Measurements from ENCODE around the gene MAST1. TPM values are rescaled to one million over a fixed set of nuclear protein-coding genes. Genes with fewer than 3 reads are reported as not detected.
A peak's percentile ranks its signal among the peaks of the same experiment; 100 is the strongest.

Gene MAST1
- total and polyA plus RNA-seq, 2 donors (not counting 1 experiment from before 2014, with no cell fraction given): 0.39 to 1.1 TPM

- Histone ChIP-seq H3K9ac (ENCODE audit: low read length) (no peak overlapping the region), H3K36me3 (replicated peaks in 1 of 2; ENCODE audit: control extremely low read depth in 1 of 2, control insufficient read depth in 1 of 2, extremely low read depth in 1 of 2, insufficient read depth in 2 of 2, low read length in 1 of 2) (no peaks in the 10 kb centered on the region), H3K4me2 (replicated peaks; ENCODE audit: low read depth, low read length, poor library complexity, severe bottlenecking) (no peak overlapping the region), H3K27ac (ENCODE audit: low read length in 2 of 2) (no peak overlapping the region), H3K4me3 (ENCODE audit: control extremely low read depth in 1 of 5, extremely low read depth in 1 of 5, insufficient read depth in 1 of 5, low read depth in 2 of 5, low read length in 4 of 5) (no peak overlapping the region), H3K9me3 (ENCODE audit: control extremely low read depth in 1 of 3, control insufficient read depth in 2 of 3, insufficient read depth in 1 of 3, low read length in 2 of 3) (no peaks in the 10 kb centered on the region), H2AFZ (ENCODE audit: insufficient read depth, low read depth, low read length, poor library complexity, severe bottlenecking) (no peak overlapping the region), H3K4me1 (ENCODE audit: control insufficient read depth in 2 of 2, insufficient read depth in 2 of 2, low read length in 2 of 2) (peaks cover 0 to 11% of the 10 kb centered on the region in 2 donors), H3K79me2 (ENCODE audit: control insufficient read depth, insufficient read depth, low read length) (no peaks in the 10 kb centered on the region), H3K27me3 (replicated peaks in 1 of 4; ENCODE audit: control extremely low read depth in 1 of 4, control insufficient read depth in 3 of 4, insufficient read depth in 4 of 4, low read length in 3 of 4) (peaks cover 0 to 2% (median 0%) of the 10 kb centered on the region in 4 experiments), H4K20me1 (ENCODE audit: control insufficient read depth, insufficient read depth, low read length, poor library complexity, severe bottlenecking) (no peaks in the 10 kb centered on the region)
- peak overlapping the region; percentile 74 for H3K4me3 Mint-ChIP-seq
- 95% methylated on average over 19 of the region's 19 CpGs for WGBS (ENCODE audit: insufficient coverage)
- no peak for TF ChIP-seq EZH2 (IDR thresholded peaks at IDR 0.05; ENCODE audit: borderline replicate concordance, insufficient read depth, low read depth, low read length, poor library complexity, severe bottlenecking)
- DNase-seq (peak; percentile 25), ATAC-seq (ENCODE audit: low read depth) (no peak)
- CTCF ChIA-PET: no interaction called here
- POLR2A ChIA-PET: interaction anchor here (0.5 kb wide), 1 partner anchor 16 kb away, joined by 3 read pairs; no protein-coding TSS in a partner anchor
- peaks cover 10% of the 10 kb centered on the region for H3K27me3 Mint-ChIP-seq
- H3K4me1 Mint-ChIP-seq: peaks cover 8% of the 10 kb centered on the region
- no peaks in the 10 kb centered on the region for H3K9me3 Mint-ChIP-seq (ENCODE audit: insufficient read depth)
- intact Hi-C loops (cut with micrococcal nuclease): loop anchor here (2.0 kb wide), 1 partner anchor 15 kb away; the partner anchor contains the start of gene DNASE2
- no peak overlapping the region for H3K27ac Mint-ChIP-seq
Observed at GRCh38 chr19:12865746-12866415, 27.6 kb downstream of the MAST1 start.

- peak overlapping the region; percentile 88 for H3K4me2 ChIP-seq (replicated peaks; ENCODE audit: low read depth, low read length, poor library complexity, severe bottlenecking)
- no peaks in the 10 kb centered on the region for H3K79me2 ChIP-seq (ENCODE audit: control insufficient read depth, insufficient read depth, low read length)
- CTCF ChIA-PET: no interaction called here
- no peaks in the 10 kb centered on the region for H4K20me1 ChIP-seq (ENCODE audit: control insufficient read depth, insufficient read depth, low read length, poor library complexity, severe bottlenecking)
- POLR2A ChIA-PET: no interaction called here
- H3K4me1 Mint-ChIP-seq: peaks cover 8% of the 10 kb centered on the region
- H2AFZ ChIP-seq (ENCODE audit: insufficient read depth, low read depth, low read length, poor library complexity, severe bottlenecking): peak overlapping the region; percentile 84
- TF ChIP-seq EZH2 (IDR thresholded peaks at IDR 0.05; ENCODE audit: borderline replicate concordance, insufficient read depth, low read depth, low read length, poor library complexity, severe bottlenecking) (no peak), CTCF (IDR thresholded peaks at IDR 0.05) (no peak)
- intact Hi-C loops (cut with micrococcal nuclease): loop anchor here (2.0 kb wide), 1 partner anchor 14 kb away; the partner anchor contains the start of gene DNASE2
- no peaks in the 10 kb centered on the region for H3K36me3 ChIP-seq (replicated peaks in 1 of 2; ENCODE audit: control extremely low read depth in 1 of 2, control insufficient read depth in 1 of 2, extremely low read depth in 1 of 2, insufficient read depth in 2 of 2, low read length in 1 of 2)
- H3K9me3 Mint-ChIP-seq (ENCODE audit: insufficient read depth): no peaks in the 10 kb centered on the region
- ATAC-seq (ENCODE audit: low read depth) (no peak), DNase-seq (peak; percentile 25)
- H3K4me1 ChIP-seq (ENCODE audit: control insufficient read depth in 2 of 2, insufficient read depth in 2 of 2, low read length in 2 of 2): peaks cover 0 to 11% of the 10 kb centered on the region in 2 donors
- no peaks in the 10 kb centered on the region for H3K9me3 ChIP-seq (ENCODE audit: control extremely low read depth in 1 of 3, control insufficient read depth in 2 of 3, insufficient read depth in 1 of 3, low read length in 2 of 3)
- H3K27me3 ChIP-seq (replicated peaks in 1 of 4; ENCODE audit: control extremely low read depth in 1 of 4, control insufficient read depth in 3 of 4, insufficient read depth in 4 of 4, low read length in 3 of 4): peaks cover 0 to 2% (median 0%) of the 10 kb centered on the region in 4 experiments
- H3K27me3 Mint-ChIP-seq: peaks cover 6% of the 10 kb centered on the region
- no peak overlapping the region for H3K27ac Mint-ChIP-seq
- peak overlapping the region; percentile 91 for H3K4me3 Mint-ChIP-seq
- no peak overlapping the region for H3K27ac ChIP-seq (ENCODE audit: low read length in 2 of 2)
- H3K9ac ChIP-seq (ENCODE audit: low read length): peak overlapping the region; percentile 67
- WGBS (ENCODE audit: insufficient coverage): 97% methylated on average over 18 of the region's 29 CpGs
- peak overlapping the region in 3 of 5 experiments; percentile 60 to 70 (median 65) for H3K4me3 ChIP-seq (ENCODE audit: control extremely low read depth in 1 of 5, extremely low read depth in 1 of 5, insufficient read depth in 1 of 5, low read depth in 2 of 5, low read length in 4 of 5)
Observed at GRCh38 chr19:12866416-12867119, 28.3 kb downstream of the MAST1 start.
